ENCODE results near the gene GALNT9. TPM values are rescaled to one million over a fixed set of nuclear protein-coding genes. Genes with fewer than 3 reads are reported as not detected.

The GALNT9 gene
- total and polyA plus RNA-seq, 7 donors: 0.28 to 5.0 (median 2.8) TPM; not detected in 2

DNA sequence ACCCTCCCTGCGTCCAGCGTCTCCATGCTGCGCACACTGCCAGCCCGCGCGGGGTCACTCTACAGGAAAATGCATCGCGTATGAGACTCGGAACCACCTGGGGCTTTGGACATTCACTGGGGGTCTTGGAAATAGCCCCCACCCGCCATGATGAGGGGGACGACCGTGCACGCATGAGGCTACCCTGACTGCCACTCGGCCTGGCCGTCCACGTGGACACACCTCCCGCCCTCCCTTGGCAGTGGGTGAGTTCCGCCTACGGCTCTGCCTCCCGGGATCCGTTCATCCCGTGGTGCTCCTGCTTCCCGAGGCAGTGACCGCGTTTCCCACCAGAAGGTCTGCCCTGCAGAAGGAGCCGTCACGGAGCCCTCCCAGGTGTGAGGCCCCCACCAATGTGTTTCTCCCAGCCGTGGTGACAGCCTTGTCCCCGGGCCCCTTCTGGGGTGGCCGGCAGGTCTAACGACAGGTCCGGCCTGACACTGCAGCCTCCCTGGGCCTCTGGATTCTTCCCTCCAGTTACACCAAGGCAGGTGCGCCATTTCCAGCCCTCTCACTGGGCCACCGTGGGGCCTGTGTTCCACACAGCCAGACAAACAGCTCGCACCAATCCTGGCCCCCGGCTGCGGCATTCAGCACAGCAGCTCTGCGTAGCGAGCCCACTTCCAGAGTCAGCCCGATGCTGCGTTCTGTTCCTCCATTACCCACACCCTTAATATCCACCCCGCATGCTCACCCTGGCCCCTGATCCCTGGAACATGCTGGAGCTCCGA lies 11.1 kb upstream of the GALNT9 start:
- H3K36me3 ChIP-seq: no peaks in the 10 kb centered on the region
- peaks cover 0 to 24% (median 18%) of the 10 kb centered on the region in 4 donors for H3K4me1 ChIP-seq
- no peak overlapping the region for H3K4me3 ChIP-seq
- peaks cover 0 to 22% (median 0%) of the 10 kb centered on the region in 3 donors for H3K27me3 ChIP-seq
- H3K9me3 ChIP-seq: no peaks in the 10 kb centered on the region
- intact Hi-C loops (cut with DNase I): no loop called here
- WGBS, 2 donors: 88% methylated on average over 43 of the region's 43 CpGs
- no peak overlapping the region for H3K27ac ChIP-seq
- TF ChIP-seq POLR2A (IDR thresholded peaks at IDR 0.05): no peak
- no peak for TF ChIP-seq POLR2AphosphoS5 (IDR thresholded peaks at IDR 0.05)
- TF ChIP-seq EP300 (IDR thresholded peaks at IDR 0.05): no peak
- TF ChIP-seq, protein P1, sequence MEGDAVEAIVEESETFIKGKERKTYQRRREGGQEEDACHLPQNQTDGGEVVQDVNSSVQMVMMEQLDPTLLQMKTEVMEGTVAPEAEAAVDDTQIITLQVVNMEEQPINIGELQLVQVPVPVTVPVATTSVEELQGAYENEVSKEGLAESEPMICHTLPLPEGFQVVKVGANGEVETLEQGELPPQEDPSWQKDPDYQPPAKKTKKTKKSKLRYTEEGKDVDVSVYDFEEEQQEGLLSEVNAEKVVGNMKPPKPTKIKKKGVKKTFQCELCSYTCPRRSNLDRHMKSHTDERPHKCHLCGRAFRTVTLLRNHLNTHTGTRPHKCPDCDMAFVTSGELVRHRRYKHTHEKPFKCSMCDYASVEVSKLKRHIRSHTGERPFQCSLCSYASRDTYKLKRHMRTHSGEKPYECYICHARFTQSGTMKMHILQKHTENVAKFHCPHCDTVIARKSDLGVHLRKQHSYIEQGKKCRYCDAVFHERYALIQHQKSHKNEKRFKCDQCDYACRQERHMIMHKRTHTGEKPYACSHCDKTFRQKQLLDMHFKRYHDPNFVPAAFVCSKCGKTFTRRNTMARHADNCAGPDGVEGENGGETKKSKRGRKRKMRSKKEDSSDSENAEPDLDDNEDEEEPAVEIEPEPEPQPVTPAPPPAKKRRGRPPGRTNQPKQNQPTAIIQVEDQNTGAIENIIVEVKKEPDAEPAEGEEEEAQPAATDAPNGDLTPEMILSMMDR (IDR thresholded peaks at IDR 0.05): no peak
- DNase-seq: no peak

DNA sequence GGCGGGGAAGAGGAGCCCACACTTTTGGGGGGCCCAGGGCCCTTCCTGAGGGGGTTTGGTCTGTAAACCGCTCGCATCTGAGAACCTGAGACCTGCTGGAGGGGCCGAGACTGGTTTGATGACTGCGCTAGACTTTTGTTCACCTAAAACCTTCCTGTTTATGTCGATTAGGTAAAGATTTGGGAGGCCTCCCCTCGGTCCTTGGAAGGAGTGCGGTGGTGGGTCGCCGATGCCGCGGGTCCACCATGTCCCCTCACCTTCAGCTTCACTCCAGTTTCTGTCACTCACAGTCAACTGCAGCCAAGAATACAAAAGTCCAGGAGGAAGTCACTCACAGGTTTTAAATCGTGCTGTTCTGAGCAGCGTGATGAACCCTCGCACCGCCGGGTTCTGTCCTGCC lies 10.5 kb upstream of the GALNT9 start:
- WGBS, 2 donors: 84 to 87% methylated on average over 17 of the region's 17 CpGs
- intact Hi-C loops (cut with DNase I): no loop called here
- TF ChIP-seq POLR2AphosphoS5 (IDR thresholded peaks at IDR 0.05) (no peak), EP300 (IDR thresholded peaks at IDR 0.05) (no peak), POLR2A (IDR thresholded peaks at IDR 0.05) (no peak)
- TF ChIP-seq, protein P1 (IDR thresholded peaks at IDR 0.05): no peak
- H3K9me3 ChIP-seq: no peaks in the 10 kb centered on the region
- no peak overlapping the region for H3K4me3 ChIP-seq
- H3K27ac ChIP-seq: no peak overlapping the region
- no peak for DNase-seq
- H3K36me3 ChIP-seq: no peaks in the 10 kb centered on the region
- H3K4me1 ChIP-seq: peaks cover 0 to 22% (median 18%) of the 10 kb centered on the region in 4 donors
- peaks cover 0 to 28% (median 0%) of the 10 kb centered on the region in 3 donors for H3K27me3 ChIP-seq

DNA sequence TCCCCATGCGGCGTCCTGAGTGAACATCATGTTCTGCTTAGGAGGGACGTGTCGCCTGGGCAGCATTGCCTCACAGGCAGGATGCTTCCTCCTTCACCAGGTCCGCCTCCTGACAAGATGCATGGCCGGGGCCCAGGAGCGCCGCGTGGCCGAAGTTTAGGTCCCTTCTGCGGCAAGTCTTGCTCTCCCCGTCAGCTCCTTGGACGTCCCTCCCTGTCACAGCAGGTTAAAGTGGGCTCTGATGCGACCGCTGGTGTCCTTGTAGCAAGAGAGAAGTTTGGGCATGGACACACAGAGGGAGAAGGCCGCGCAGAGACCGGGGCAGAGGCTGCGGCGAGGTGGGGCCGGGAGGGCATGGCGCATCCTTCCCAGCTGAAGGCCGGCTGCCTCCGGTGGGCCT lies 9.4 kb upstream of the GALNT9 start:
- Histone ChIP-seq H3K9me3 (no peaks in the 10 kb centered on the region), H3K4me1 (peaks cover 0 to 12% (median 9%) of the 10 kb centered on the region in 4 donors), H3K27ac (no peak overlapping the region), H3K27me3 (peaks cover 4 to 39% (median 7%) of the 10 kb centered on the region in 3 donors), H3K4me3 (no peak overlapping the region), H3K36me3 (no peaks in the 10 kb centered on the region)
- TF ChIP-seq POLR2AphosphoS5 (IDR thresholded peaks at IDR 0.05): no peak
- TF ChIP-seq EP300 (IDR thresholded peaks at IDR 0.05): no peak
- TF ChIP-seq, protein P1 (IDR thresholded peaks at IDR 0.05): no peak
- TF ChIP-seq POLR2A (IDR thresholded peaks at IDR 0.05): no peak
- 88 to 91% methylated on average over 24 of the region's 24 CpGs for WGBS, 2 donors
- no peak for DNase-seq
- intact Hi-C loops (cut with DNase I): no loop called here

DNA sequence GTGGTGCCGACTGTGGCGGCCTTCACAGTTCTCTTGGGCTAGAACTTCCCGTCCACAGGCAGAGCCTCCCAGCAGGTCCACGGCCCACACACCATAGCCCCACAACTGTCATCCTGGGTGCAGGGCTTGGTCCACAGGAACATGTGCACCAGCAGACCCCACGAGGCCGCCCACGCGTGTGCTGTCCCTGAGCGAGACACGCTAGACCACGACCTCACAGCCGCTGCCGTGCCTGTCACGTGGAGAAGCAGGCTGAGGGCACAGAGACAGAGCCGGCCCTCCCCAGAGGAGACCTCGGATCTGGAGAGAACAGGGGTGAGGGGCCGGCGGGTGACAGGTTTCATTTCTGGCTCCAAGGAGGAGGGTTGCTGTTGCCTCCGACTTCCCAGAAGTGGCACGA lies 8.9 kb upstream of the GALNT9 start:
- Histone ChIP-seq H3K27me3 (peaks cover 7 to 44% (median 11%) of the 10 kb centered on the region in 3 donors), H3K4me3 (no peak overlapping the region), H3K27ac (no peak overlapping the region), H3K9me3 (no peaks in the 10 kb centered on the region), H3K36me3 (no peaks in the 10 kb centered on the region), H3K4me1 (peaks cover 0 to 7% (median 5%) of the 10 kb centered on the region in 4 donors)
- DNase-seq: no peak
- 90 to 92% methylated on average over 20 of the region's 20 CpGs for WGBS, 2 donors
- intact Hi-C loops (cut with DNase I): no loop called here
- TF ChIP-seq POLR2A (IDR thresholded peaks at IDR 0.05) (no peak), POLR2AphosphoS5 (IDR thresholded peaks at IDR 0.05) (no peak), EP300 (IDR thresholded peaks at IDR 0.05) (no peak)
- TF ChIP-seq, protein P1 (IDR thresholded peaks at IDR 0.05): no peak

Measured in sigmoid colon (tissue), 7 donors.